Measurements from ENCODE around the gene CKAP4. TPM values are rescaled to one million over a fixed set of nuclear protein-coding genes. Genes with fewer than 3 reads are reported as not detected.
A peak's percentile ranks its signal among the peaks of the same experiment; 100 is the strongest.

The CKAP4 gene
- total and polyA plus RNA-seq, 9 of the 15 experiments (the other 6 are each of a cell fraction or from before 2014, with no cell fraction given), result 0.08 to 0.20 TPM; not detected in 7

DNA sequence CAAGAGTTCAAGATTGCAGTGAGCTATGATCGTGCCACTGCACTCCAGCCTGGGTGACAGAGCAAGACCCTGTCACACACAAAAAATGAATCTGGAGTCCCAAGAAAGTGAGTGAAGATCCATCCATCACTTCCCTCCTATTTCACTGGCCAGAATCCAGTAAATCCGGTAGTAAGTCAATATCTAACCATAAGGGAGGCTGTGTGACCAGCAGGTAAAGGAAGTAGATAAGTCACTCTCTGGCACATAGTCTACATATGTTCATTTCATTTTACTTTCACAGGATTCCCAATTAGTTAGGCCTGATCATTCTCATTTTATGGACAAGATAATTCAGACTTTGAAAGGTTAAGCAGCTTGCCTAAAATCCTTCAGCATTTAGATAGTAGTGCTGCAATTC lies 42.8 kb upstream of the CKAP4 start (continued):
- TF ChIP-seq PCBP2 (IDR thresholded peaks at IDR 0.05; ENCODE audit: low read depth, low read length, poor library complexity, severe bottlenecking) (no peak), OTX1 (CRISPR knock-in tag; IDR thresholded peaks at IDR 0.05) (no peak), PRPF4 (IDR thresholded peaks at IDR 0.05; ENCODE audit: insufficient read depth, low read depth, low read length, poor library complexity, severe bottlenecking) (no peak)

DNA sequence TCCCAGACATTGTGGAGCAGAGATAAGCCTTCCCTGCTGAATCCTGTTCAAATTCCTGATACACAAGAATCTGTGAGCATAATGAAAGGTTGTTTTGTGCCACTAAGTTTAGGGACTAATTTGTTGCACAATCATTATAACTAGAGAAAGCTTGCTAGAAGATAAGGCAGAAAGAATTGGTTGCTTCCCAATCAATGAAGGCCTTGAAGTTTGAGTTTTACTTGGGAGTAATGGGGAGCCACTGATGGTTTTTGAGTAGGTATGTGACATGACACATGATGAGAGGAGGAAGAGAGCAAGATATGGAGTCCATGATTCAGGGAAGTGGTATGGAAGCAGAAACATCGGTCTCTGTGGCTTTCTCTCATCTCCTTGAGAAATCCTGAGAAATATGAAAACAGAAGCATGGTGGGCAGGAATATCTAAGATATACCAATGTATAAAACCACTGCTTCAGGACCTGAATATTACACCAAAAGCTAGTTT lies 41.4 kb upstream of the CKAP4 start:
- H3K9ac ChIP-seq (ENCODE audit: insufficient read depth in 1 of 2, low read depth in 2 of 2, low read length in 2 of 2), result peak overlapping the region in 1 of 2 experiments; percentile 43; a peak in 1 of 4 replicates
- H3K27ac ChIP-seq (ENCODE audit: extremely low read depth, low read depth, low read length), result peak overlapping the region; percentile 63; the same call in 2 of the 3 replicates
- H2AFZ ChIP-seq (ENCODE audit: low read depth, low read length), result peak overlapping the region; percentile 29
- ATAC-seq (no peak), FAIRE-seq (no peak), DNase-seq (ENCODE audit: extremely low read depth in 1 of 4, low spot score in 3 of 4) (no peak)
- CTCF ChIA-PET (ENCODE audit: low intra/inter-chr PET ratio), result no interaction called here
- 78% methylated on average over 1 of the region's 1 CpG for WGBS (ENCODE audit: insufficient coverage, low coverage, missing lambda C conversion rate)
- H3K36me3 ChIP-seq (ENCODE audit: control insufficient read depth, insufficient read depth, low read length), result no peaks in the 10 kb centered on the region
- H3K4me2 ChIP-seq (ENCODE audit: insufficient read depth, low read length), result no peak overlapping the region
- H3K9me1 ChIP-seq (ENCODE audit: control insufficient read depth, insufficient read depth, low read length), result no peaks in the 10 kb centered on the region
- H3K4me1 ChIP-seq (replicated peaks in 1 of 2; ENCODE audit: control insufficient read depth in 2 of 2, insufficient read depth in 2 of 2, low read length in 2 of 2), result peaks cover 0 to 21% of the 10 kb centered on the region in 2 experiments; a peak in 2 of 5 replicates
- in situ Hi-C loops (cut with MboI) (no loop called here), intact Hi-C loops (cut with micrococcal nuclease) (loop anchor here (10.0 kb wide), 1 partner anchor 874 kb away; no protein-coding TSS in a partner anchor)
- BruUV-seq (replicated peaks), result no TSS peak
- no peaks in the 10 kb centered on the region for H4K20me1 ChIP-seq (replicated peaks; ENCODE audit: control insufficient read depth, insufficient read depth, low read length)
- no peaks in the 10 kb centered on the region; the same call in 1 of the 2 replicates for H3K9me3 ChIP-seq (replicated peaks; ENCODE audit: control insufficient read depth, insufficient read depth, low read depth, low read length)
- no peaks in the 10 kb centered on the region for H3K79me2 ChIP-seq (ENCODE audit: control insufficient read depth, insufficient read depth, low read length)
- POLR2A ChIA-PET, result interaction anchor here (0.9 kb wide), 1 partner anchor 13 kb away, joined by 3 read pairs; no protein-coding TSS in a partner anchor
- H3K27me3 ChIP-seq (ENCODE audit: control insufficient read depth in 2 of 2, insufficient read depth in 2 of 2, low read length in 2 of 2), result peaks cover 0 to 7% of the 10 kb centered on the region in 2 experiments; a peak in 4 of 5 replicates
- H3K4me3 ChIP-seq, result no peak overlapping the region
- TF ChIP-seq CBFA2T2 (conservative IDR thresholded peaks at IDR 0.05) (no peak), NFIC (IDR thresholded peaks at IDR 0.05) (no peak), MAZ (CRISPR knock-in tag; conservative IDR thresholded peaks at IDR 0.05 in 1 of 2, IDR thresholded peaks at IDR 0.05 in 1 of 2) (0 out of 4 replicates have a peak, but pooled peaks of 1 of the 2 experiments have one; percentile 0), NFRKB (IDR thresholded peaks at IDR 0.05; ENCODE audit: low read depth) (0 out of 2 replicates have a peak, but pooled peaks have one; percentile 29), TEAD1 (CRISPR knock-in tag; IDR thresholded peaks at IDR 0.05) (no peak), GTF2A2 (tag; IDR thresholded peaks at IDR 0.05) (no peak), CEBPB (tag; IDR thresholded peaks at IDR 0.05) (peak; percentile 84), PHB (CRISPR knock-in tag; IDR thresholded peaks at IDR 0.05) (no peak), BACH1 (tag; IDR thresholded peaks at IDR 0.05) (peak; percentile 60; the same call in 1 of the 2 replicates), TRIM24 (IDR thresholded peaks at IDR 0.05) (peak in 1 of 2 experiments; percentile 43; a peak in 1 of 4 replicates), NR2C2 (CRISPR knock-in tag; IDR thresholded peaks at IDR 0.05) (no peak), NR2C2 (tag; IDR thresholded peaks at IDR 0.05) (0 out of 2 replicates have a peak, but pooled peaks have one; percentile 3), EHMT2 (IDR thresholded peaks at IDR 0.05) (0 out of 2 replicates have a peak, but pooled peaks have one; percentile 56), CEBPG (CRISPR knock-in tag; IDR thresholded peaks at IDR 0.05) (no peak), CEBPG (tag; conservative IDR thresholded peaks at IDR 0.05 in 1 of 2, IDR thresholded peaks at IDR 0.05 in 1 of 2) (peak in 1 of 2 experiments; percentile 83; a peak in 3 of 4 replicates)
- TF ChIP-seq, protein P1, sequence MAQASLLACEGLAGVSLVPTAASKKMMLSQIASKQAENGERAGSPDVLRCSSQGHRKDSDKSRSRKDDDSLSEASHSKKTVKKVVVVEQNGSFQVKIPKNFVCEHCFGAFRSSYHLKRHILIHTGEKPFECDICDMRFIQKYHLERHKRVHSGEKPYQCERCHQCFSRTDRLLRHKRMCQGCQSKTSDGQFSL (CRISPR knock-in tag; IDR thresholded peaks at IDR 0.05), result no peak
- TF ChIP-seq, protein P1 (tag; IDR thresholded peaks at IDR 0.05), result no peak
- TF ChIP-seq, protein P2, sequence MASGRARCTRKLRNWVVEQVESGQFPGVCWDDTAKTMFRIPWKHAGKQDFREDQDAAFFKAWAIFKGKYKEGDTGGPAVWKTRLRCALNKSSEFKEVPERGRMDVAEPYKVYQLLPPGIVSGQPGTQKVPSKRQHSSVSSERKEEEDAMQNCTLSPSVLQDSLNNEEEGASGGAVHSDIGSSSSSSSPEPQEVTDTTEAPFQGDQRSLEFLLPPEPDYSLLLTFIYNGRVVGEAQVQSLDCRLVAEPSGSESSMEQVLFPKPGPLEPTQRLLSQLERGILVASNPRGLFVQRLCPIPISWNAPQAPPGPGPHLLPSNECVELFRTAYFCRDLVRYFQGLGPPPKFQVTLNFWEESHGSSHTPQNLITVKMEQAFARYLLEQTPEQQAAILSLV (tag; IDR thresholded peaks at IDR 0.05), result peak; percentile 32; the same call in 1 of the 2 replicates

Data from K562 (cell line).